Adrenal gland (tissue), 5 donors: Measurements from ENCODE around the gene TP53BP2.

Experiments
- POLR2A ChIP-seq, 2 donors: fragments of 450-650 bp; IDR thresholded peaks; one replicate each; pipeline ENCODE4 v1.6.1; 2017; ENCODE audit warnings: antibody characterized with exemption in 2 of 2, mild to moderate bottlenecking in 2 of 2, moderate library complexity in 1 of 2
- TF ChIP-seq, protein P1 (sequence below), 6 experiments: fragments of 450-650 bp in 4 of 6; fragments of 200-600 bp in 2 of 6; sonication (generic) in 1 of 6; IDR thresholded peaks; 1 replicate in 5 of 6; 2 replicates in 1 of 6; pipeline versions ENCODE4 v1.5.1 to v1.8.0; 2016 to 2021; ENCODE audit warnings: antibody characterized with exemption in 6 of 6, mild to moderate bottlenecking in 2 of 6, moderate library complexity in 1 of 6
- donor health status: DM: no; HTN: no; CAD: no.

DNA sequence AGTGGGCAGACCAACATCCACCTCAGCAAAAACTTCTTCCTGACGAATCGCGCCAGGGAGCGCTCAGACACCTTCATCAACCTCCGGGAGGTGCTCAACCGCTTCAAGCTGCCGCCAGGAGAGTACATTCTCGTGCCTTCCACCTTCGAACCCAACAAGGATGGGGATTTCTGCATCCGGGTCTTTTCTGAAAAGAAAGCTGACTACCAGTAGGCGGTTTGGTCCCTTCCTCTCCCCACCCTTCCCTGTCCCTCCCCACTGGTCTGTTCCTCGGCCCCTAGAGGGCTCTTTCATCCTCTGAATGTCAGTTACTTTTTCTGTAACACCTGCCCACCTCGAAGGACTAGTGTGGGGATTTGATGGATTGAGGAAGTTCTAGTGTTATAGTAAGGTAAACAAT, 86.5 kb downstream of the TP53BP2 start:
- TF ChIP-seq, protein P1, sequence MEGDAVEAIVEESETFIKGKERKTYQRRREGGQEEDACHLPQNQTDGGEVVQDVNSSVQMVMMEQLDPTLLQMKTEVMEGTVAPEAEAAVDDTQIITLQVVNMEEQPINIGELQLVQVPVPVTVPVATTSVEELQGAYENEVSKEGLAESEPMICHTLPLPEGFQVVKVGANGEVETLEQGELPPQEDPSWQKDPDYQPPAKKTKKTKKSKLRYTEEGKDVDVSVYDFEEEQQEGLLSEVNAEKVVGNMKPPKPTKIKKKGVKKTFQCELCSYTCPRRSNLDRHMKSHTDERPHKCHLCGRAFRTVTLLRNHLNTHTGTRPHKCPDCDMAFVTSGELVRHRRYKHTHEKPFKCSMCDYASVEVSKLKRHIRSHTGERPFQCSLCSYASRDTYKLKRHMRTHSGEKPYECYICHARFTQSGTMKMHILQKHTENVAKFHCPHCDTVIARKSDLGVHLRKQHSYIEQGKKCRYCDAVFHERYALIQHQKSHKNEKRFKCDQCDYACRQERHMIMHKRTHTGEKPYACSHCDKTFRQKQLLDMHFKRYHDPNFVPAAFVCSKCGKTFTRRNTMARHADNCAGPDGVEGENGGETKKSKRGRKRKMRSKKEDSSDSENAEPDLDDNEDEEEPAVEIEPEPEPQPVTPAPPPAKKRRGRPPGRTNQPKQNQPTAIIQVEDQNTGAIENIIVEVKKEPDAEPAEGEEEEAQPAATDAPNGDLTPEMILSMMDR (IDR thresholded peaks at IDR 0.05) = no peak
- no peak for TF ChIP-seq POLR2A (IDR thresholded peaks at IDR 0.05)
